Activated CD8-positive, alpha-beta memory T cell treated with anti-CD3 and anti-CD28 coated beads for 4 hours (primary cell): Measurements from ENCODE around the gene DEPP1.

Experiments used
- DNase-seq, 2 donors: peaks; one replicate each; pipeline ENCODE4 v3.0.0-alpha.2; 2020; ENCODE audit warnings: low read depth in 2 of 2

The DEPP1 gene

GRCh38 chr10:44933451-44934321 lies 44.9 kb downstream of the DEPP1 start:
- no peak for DNase-seq

DNA sequence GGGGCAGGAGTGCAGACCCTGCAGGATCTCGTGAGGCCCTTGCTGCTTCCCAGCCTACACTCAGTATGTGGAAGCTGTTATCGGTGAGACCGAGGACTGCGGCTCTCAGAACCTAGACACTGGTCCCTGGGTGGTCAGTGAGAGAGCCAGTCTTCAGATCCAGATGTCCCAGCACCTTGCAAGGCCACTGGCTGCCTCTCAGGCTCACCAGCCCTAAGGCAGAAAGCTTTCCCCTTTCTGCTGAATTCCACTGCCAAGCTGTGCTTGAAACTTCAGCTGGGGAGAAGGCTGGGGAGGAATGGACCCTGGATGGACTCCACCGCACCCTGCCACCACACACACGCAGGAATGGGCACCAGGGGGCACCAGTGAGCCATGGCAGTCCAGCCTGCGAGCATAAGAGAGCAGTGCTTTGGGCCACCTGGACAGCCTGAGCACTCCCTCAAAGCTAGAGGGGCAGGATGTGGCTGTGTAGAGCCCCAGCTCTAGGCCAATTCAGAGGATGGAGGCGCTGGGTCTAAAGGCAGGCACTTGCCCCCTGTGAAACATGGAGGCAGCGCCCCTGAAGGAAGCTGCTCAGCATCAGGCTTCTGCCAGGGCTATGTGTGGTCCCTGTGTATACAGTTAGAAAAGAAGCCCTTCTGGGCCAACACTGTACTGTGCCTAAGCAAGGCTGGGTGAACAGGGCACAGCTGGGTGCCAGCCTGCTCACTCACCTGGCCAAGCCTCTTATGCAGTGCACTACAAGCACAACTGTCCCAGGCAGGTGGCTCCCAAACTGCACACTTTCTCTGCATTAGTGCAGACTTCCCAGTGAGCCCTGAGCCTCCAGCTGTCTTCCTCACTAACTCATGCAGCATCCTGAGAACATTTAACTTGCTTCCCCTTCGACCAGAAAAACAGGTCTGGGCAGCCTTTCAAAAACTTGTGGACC lies 45.8 kb downstream of the DEPP1 start:
- DNase-seq, result peak; percentile 59 to 72

GRCh38 chr10:44931621-44932516 lies 46.7 kb downstream of the DEPP1 start:
- no peak for DNase-seq

DNA sequence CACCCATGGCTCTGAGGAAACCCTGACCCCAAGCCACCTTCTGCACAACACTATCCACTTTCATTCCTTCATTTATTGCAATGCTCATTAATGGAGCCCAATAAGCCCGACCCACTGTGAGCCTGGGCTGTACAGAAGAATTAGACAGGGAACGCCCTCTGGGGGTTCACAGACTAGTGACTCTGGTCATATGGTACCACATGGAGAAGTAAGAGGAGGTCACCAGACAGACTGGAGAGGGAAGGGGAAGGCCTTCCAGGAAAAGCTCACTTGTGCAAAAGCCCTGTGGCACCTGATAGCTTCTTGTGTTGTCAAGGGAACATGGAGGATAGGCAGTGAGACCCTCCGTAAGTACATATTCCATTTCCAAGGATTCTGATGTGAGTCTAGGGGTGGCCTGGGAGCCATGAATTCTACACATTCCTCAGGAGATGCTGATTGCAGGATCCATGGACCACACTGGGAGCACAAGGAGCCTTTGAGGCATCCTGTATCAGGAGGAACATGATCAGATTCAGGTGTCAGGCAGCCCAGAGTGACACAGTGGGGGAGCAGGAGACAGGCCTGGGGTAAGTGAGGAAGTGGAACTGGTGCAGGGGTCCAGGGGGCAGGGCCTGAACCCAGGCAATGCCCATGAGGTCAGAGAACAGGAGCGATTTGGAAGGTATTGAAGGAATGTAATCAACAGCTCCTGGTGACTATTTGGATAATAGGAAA lies 47.5 kb downstream of the DEPP1 start:
- DNase-seq, result no peak

GRCh38 chr10:44929356-44930255 lies 49.0 kb downstream of the DEPP1 start:
- DNase-seq, result no peak

GRCh38 chr10:44928462-44928861 lies 50.1 kb downstream of the DEPP1 start:
- DNase-seq, result no peak

DNA sequence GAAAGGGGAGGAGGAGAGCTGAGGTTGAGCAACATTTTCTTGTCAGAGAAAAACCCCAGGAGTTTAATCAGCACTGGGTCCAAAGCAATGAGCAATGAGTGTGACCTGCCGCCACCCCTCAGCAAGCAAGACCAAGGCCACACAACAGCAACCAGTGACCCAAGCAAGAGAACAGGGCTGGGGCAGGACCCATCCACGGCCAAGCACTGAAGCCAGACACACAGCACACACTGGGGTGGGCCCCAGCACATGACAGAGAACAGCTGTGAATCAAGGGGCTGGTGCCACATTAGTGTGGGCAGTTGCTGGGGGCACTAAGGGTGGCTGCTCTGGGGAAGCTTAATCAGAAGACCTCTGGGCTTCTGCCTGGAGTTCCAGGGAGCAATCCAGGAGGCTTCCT lies 51.3 kb downstream of the DEPP1 start:
- DNase-seq, result no peak

GRCh38 chr10:44926751-44927351 lies 51.8 kb downstream of the DEPP1 start:
- DNase-seq, result no peak
